Kidney (tissue), 14 donors: ENCODE data around the gene FRMD3. TPM values are rescaled to one million over a fixed set of nuclear protein-coding genes. Genes with fewer than 3 reads are reported as not detected.

Experiments
- DNase-seq, 5 donors: peaks; one replicate each; pipeline ENCODE4 v3.0.0-alpha.2; 2013 to 2020
- FAIRE-seq: peaks from 2 replicates; lab custom pipeline; 2012; peaks lifted over from hg19 to GRCh38; lab: Jason Lieb, UNC
- H3K27ac ChIP-seq, 2 donors: one replicate each; pipeline ENCODE4 v1.7.0; 2013; ENCODE audit warnings: low read depth in 2 of 2, low read length in 2 of 2, inconsistent platforms in 1 of 2
- H3K27me3 ChIP-seq: one replicate; pipeline ENCODE4 v1.7.1; 2013; ENCODE audit warnings: low read length, inconsistent platforms; ENCODE audit not compliant: control insufficient read depth, insufficient read depth
- H3K36me3 ChIP-seq, 3 donors: one replicate each; pipeline versions ENCODE4 v1.7.0 to v1.7.1; 2013; ENCODE audit warnings: low read length in 3 of 3, control low read depth in 1 of 3, inconsistent platforms in 1 of 3; ENCODE audit not compliant: insufficient read depth in 3 of 3, control insufficient read depth in 2 of 3
- H3K4me1 ChIP-seq, 3 donors: one replicate each; pipeline versions ENCODE4 v1.7.0 to v1.7.1; 2013; ENCODE audit warnings: low read length in 3 of 3, inconsistent platforms in 1 of 3, low read depth in 1 of 3; ENCODE audit not compliant: control insufficient read depth in 2 of 3, insufficient read depth in 2 of 3
- H3K4me3 ChIP-seq, 3 donors: one replicate each; pipeline versions ENCODE4 v1.7.0 to v1.8.1; 2013; ENCODE audit warnings: low read length in 3 of 3, control low read depth in 1 of 3, inconsistent platforms in 1 of 3
- H3K9ac ChIP-seq, 3 donors: one replicate each; pipeline versions ENCODE4 v1.7.0 to v1.7.1; 2013; ENCODE audit warnings: low read length in 3 of 3, control low read depth in 1 of 3, inconsistent platforms in 1 of 3
- H3K9me3 ChIP-seq, 3 donors: one replicate each; pipeline versions ENCODE4 v1.7.0 to v1.7.1; 2013; ENCODE audit warnings: low read length in 3 of 3, control low read depth in 1 of 3, inconsistent platforms in 1 of 3; ENCODE audit not compliant: control insufficient read depth in 2 of 3, insufficient read depth in 1 of 3
- intact Hi-C: fragments of 100-400 bp; cut with DNase I; formaldehyde crosslinking; loops from one replicate; pipeline ENCODE4 v1.11.1; 2022
- polyA plus RNA-seq: library from polyadenylated mRNA; stranded (reverse); fragments of 350-450 nt; fragmentation: Illumina TruSeq; extraction: RNeasy Lipid Tissue Mini Kit (QIAGEN cat#74804); gene quantifications from one replicate; pipeline ENCODE4 v1.2.3, GENCODE V29; 2014; ENCODE audit warnings: low read depth, low replicate concordance; ENCODE audit not compliant: insufficient read depth
- total RNA-seq: library from RNA; stranded (reverse); fragmentation: NEBNext Ultra II Directional; extraction: Animal tissue kit (Norgen Biotek cat#: 25700); gene quantifications from one replicate; pipeline ENCODE4 v1.2.1, GENCODE V29; 2021
- TF ChIP-seq, protein P1 (sequence below): IDR thresholded peaks from 3 replicates; pipeline ENCODE4 v1.5.1; 2012; ENCODE audit warnings: mild to moderate bottlenecking, moderate library complexity, borderline replicate concordance; ENCODE audit not compliant: insufficient read depth; ENCODE audit errors: extremely low read depth
- donor health status: control.
- donor health status: control.
- donor health status: control.
- donor health status: control.
- donor health status: control.
- donor health status: DM: yes; HTN: yes; CAD: no.
- donor health status: Normal renal cell carcinoma (clear cell type).

FRMD3 gene
- total and polyA plus RNA-seq, 2 donors from 2014 or later, result 9.9 to 11.0 TPM

- H3K27ac ChIP-seq, result no peak overlapping the region
- DNase-seq, result no peak
- H3K4me1 ChIP-seq, result peaks cover 0 to 2% (median 0%) of the 10 kb centered on the region in 3 donors
- TF ChIP-seq, protein P1, sequence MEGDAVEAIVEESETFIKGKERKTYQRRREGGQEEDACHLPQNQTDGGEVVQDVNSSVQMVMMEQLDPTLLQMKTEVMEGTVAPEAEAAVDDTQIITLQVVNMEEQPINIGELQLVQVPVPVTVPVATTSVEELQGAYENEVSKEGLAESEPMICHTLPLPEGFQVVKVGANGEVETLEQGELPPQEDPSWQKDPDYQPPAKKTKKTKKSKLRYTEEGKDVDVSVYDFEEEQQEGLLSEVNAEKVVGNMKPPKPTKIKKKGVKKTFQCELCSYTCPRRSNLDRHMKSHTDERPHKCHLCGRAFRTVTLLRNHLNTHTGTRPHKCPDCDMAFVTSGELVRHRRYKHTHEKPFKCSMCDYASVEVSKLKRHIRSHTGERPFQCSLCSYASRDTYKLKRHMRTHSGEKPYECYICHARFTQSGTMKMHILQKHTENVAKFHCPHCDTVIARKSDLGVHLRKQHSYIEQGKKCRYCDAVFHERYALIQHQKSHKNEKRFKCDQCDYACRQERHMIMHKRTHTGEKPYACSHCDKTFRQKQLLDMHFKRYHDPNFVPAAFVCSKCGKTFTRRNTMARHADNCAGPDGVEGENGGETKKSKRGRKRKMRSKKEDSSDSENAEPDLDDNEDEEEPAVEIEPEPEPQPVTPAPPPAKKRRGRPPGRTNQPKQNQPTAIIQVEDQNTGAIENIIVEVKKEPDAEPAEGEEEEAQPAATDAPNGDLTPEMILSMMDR, result no peak
- no peak for FAIRE-seq
- H3K9ac ChIP-seq, result no peak overlapping the region
- H3K27me3 ChIP-seq, result no peaks in the 10 kb centered on the region
- intact Hi-C loops, result no loop called here
- H3K36me3 ChIP-seq, result no peaks in the 10 kb centered on the region
- H3K9me3 ChIP-seq, result no peaks in the 10 kb centered on the region
- no peak overlapping the region for H3K4me3 ChIP-seq
These were observed 339.8 kb downstream of the FRMD3 start for GRCh38 chr9:83198371-83198770.

- Histone ChIP-seq H3K4me1 (peaks cover 0 to 2% (median 0%) of the 10 kb centered on the region in 3 donors), H3K27me3 (no peaks in the 10 kb centered on the region), H3K4me3 (no peak overlapping the region), H3K9me3 (no peaks in the 10 kb centered on the region), H3K9ac (no peak overlapping the region), H3K27ac (no peak overlapping the region), H3K36me3 (no peaks in the 10 kb centered on the region)
- FAIRE-seq (no peak), DNase-seq (peak in 1 of 5 donors; percentile 45)
- intact Hi-C loops, result no loop called here
- TF ChIP-seq, protein P1, result no peak
These were observed 340.6 kb downstream of the FRMD3 start for GRCh38 chr9:83197591-83197990.

DNA sequence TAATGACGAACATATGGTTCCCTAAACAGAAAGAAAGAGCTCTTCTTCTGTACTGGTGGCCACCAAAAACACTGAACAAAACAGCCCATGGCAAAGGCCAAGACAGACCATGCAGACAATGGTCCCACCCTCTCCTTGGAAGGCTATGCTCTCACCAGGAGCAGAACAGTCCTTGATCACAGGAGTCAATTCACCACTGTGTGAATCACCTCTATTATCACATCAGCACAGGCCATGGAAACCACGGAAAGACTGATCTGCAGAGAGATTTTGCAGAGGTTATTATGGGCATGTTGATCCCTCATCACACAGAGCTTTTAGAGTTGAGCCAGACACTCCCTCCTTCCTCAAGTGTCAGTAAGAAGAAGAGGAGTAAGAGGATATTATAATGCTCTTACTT, 341.3 kb downstream of the FRMD3 start:
- TF ChIP-seq, protein P1, result no peak
- DNase-seq, result no peak
- peaks cover 0 to 2% (median 0%) of the 10 kb centered on the region in 3 donors for H3K4me1 ChIP-seq
- no peak overlapping the region for H3K27ac ChIP-seq
- H3K9ac ChIP-seq, result no peak overlapping the region
- no peak overlapping the region for H3K4me3 ChIP-seq
- no peaks in the 10 kb centered on the region for H3K9me3 ChIP-seq
- H3K36me3 ChIP-seq, result no peaks in the 10 kb centered on the region
- intact Hi-C loops, result no loop called here
- no peak for FAIRE-seq
- H3K27me3 ChIP-seq, result no peaks in the 10 kb centered on the region

Other genes starting within 250 kb of the FRMD3 start
- gene IDNK, start 84.7 kb upstream of the FRMD3 start, total RNA-seq, result 7.4 TPM
- gene IDNK, start 84.7 kb upstream of the FRMD3 start, polyA plus RNA-seq, result 39.2 TPM
- 95.3 TPM for gene UBQLN1, start 169.6 kb upstream of the FRMD3 start, total RNA-seq
- 45.6 TPM for gene UBQLN1, start 169.6 kb upstream of the FRMD3 start, polyA plus RNA-seq